Activated gamma-delta T cell (primary cell): ENCODE results near the gene MYLK.
"Not testable (repeated sequence)": the region's sequence is repeated elsewhere in the genome, so short reads cannot be mapped to it uniquely, and the experiment has no call there.

Experiments used
- DNase-seq: peaks from one replicate; lab custom pipeline; 2025; lab: John Stamatoyannopoulos, UW

The MYLK gene

DNA sequence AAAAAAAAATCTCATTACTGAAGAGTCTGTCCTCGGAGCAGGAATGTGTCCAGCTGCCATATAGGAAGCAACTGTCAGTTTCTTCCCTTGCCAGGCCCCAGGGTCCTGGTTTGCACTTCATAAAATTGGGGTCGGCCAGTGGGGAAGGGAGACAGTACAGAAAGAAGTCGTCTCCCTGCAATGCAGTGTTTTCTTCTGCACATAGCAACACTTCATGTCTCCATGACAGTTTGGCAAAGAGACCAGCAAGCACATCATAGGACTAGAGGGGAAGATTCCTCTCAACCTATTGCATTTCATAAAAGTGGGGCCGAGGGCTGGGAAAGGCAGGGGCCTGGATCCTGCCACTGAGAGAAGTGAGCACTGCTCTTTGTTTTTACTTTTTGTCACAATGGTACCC lies 161.1 kb downstream of the MYLK start:
- DNase-seq, result no peak

- DNase-seq, result no peak
These were observed 161.7 kb downstream of the MYLK start for GRCh38 chr3:123722456-123722855.

GRCh38 chr3:123722021-123722420 lies 162.1 kb downstream of the MYLK start:
- no peak for DNase-seq

GRCh38 chr3:123721095-123721689 lies 162.9 kb downstream of the MYLK start:
- not testable (repeated sequence) for DNase-seq

DNA sequence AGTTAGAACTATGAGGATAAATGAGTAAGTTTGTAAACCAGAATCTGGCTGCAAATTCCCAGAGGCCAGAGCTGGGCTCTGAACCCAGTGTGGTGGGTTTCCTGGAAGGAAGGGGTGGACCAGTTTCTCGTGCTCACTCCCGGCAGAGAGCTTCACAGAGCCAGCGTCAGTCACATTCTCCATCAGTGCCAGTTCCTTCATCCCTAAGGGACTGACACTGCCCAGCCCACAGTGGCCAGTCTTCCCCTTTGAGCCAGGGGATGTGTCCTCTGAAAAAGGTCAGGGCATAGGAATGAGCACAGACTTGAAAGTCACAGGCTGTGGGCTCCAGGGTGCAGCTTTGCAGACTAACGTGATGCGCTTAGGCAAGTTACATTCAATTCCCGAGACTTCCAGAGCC lies 163.5 kb downstream of the MYLK start:
- no peak for DNase-seq

DNA sequence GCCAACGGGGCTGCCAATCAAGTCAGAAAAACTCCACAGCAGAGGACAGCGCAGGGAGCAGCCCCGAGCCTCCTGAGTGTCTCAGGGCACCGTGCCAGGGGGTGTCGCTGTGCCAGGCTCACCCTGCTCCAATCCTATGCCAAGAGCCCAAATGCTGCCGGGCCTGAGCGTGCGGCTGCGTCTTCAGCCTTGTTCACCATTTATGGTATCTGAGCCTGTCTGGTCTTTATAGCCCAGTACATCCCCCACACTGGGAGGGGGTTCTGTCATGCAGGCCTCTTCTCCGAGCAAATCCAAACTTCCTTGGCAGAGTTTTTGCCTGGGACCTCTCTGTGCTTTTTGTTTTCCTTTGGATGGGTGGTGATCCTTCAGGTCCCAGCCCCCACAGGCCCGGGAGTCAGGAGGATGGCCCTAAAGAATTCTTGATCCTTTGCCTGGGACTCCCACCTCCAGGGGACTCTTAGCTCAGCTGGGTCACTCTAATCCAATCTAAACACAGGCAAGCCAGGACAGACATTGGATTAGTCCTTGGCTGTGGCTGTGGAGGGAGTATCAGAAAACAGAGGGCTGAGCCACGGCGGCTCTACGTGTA lies 164.2 kb downstream of the MYLK start:
- no peak for DNase-seq

DNA sequence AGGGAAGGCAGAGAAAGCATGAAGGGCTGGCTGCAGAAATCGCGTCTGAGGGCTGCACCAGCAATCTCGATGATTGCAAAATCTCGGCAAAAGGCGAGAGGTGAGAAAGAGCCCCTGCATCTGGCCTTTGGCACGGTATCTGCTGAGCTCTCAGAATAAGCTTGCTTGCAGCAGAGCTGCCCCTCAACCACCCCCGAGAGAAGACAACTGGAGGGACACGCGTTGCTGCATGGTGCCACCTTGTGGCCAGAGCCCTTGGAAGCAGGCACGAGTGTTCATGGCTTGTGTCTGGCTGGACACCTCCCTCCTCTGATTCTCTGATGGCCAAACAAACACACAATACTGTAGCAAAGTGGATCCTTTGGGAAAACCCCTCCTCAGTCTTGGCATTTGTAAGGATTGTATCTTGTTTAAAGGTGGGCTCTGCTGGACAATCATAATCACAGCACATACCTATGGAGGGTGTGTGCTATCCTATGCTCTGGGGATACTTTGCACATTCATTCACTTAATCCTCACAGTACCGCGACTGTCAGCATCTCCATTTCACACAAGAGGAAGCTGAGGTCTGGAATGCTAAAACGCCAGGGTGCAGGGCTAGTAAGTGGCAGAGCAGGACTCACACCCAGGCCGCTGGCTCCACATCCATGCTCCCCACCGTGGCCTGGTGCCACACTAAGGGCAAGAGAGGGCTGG lies 164.9 kb downstream of the MYLK start:
- DNase-seq, result not testable (repeated sequence)

DNA sequence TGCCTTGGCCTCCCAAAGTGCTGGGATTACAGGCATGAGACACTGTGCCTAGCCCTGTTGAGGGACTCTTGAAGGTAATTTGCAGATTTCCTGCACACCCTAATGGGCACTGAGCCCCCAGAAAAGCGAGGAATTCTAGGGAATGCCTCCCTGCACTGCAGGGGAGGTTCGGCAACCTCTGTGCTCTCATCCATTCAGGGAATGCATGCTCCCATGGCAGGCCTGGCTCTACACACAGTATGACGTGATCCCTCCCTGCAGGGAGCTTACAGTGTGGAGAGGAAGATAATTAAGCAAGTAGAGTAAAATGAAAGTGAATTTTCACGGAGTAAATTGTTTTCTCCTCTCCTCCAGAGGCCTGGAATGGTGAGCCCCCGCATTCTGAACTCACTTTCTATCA lies 166.0 kb downstream of the MYLK start:
- DNase-seq, result no peak

GRCh38 chr3:123717451-123717850 lies 166.7 kb downstream of the MYLK start:
- DNase-seq, result not testable (repeated sequence)

- DNase-seq, result no peak
These were observed 167.7 kb downstream of the MYLK start for GRCh38 chr3:123716411-123716810.

DNA sequence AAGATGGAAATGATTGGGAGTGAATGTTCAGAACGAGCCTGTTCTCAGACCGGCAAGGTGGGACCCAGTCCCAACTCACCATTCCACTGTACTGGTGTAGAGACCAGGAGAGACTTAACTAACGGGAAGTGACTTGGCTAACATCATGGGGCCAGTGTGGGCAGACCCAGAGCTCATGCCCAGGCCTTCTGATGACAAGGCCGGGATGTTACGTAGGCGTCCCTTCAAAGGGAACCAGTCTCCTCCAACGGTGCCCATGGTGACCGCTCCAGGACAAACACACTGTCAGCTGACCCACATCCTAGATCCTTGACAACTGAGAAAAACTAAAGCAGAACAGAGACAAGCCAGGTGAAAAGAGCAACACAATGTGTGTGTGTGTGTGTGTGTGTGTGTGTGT lies 170.9 kb downstream of the MYLK start:
- DNase-seq, result no peak

DNA sequence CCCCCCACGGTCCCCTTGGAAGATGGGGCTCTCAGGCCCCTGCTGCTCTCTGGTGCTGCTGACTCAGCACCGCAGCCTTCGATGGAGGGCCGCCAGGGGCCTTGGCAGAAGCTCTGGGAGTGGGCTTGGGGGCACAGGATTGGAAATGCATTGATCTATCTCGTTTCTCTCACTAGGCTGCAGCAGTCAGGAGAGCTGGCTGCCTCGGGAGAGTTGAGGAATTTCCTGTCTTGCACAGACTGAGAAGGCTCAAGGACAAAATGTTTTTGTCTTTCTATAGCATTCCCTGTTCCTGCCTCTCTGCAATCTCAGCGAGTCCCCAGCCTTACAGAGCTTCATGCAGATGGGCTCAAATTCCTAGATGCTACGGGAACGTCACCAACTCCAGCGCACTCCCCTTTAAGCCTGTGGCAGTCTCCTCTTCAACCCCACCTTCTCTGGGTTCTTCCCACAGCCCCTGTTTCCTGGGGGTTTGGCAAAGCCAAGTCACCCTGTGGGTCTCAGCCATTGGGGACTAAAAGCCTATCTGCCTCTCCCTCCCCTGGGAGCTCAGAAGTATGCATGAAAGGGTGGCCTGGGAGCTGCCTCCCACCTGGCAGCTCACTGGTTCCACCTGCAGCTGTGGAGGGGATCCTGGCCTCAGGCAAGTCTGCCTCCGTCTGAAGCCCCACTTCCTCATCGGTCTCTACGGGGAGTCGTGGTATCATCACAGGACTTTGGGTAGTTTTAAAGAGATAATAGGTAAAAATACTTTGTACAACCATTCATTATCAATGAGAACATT lies 171.9 kb downstream of the MYLK start:
- no peak for DNase-seq

DNA sequence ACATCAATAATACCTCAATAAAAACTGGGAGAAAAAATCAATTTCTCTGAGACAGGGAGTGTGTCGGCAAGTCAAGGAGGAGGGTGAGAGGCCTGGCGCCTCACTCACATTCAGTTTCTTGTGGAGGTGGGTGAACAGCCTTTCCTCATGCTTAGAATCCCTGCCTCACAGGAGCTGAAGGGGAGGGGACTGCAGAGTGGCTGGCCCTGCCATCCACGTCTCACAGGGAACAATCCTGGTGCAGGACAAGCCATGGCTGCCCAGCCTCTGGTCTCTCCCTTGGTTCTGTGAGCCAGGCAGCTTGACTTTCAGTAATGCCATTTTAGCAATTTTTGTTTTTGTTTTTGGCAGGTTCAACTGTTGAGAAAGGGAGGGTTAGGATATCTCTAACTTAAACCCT lies 172.8 kb downstream of the MYLK start:
- no peak for DNase-seq

DNA sequence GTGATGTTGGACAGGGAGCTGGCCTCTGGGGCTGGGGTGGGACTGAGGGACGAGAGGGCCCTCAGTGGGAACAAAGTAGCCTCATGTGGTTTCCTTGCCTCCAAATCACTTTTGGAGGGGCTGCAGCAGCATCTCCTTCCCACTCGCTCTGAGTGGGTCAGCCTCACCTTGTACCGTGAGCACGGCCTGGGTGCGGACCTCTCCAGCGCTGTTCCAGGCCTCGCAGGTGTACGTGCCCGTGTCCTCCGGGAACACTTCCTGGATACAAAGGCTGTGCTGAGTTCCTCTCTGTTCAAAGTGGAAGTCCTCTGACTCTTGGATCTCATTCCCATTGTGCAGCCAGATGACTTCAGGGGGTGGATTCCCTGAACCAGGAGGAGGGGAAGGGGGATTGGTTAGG lies 175.6 kb downstream of the MYLK start:
- no peak for DNase-seq

DNA sequence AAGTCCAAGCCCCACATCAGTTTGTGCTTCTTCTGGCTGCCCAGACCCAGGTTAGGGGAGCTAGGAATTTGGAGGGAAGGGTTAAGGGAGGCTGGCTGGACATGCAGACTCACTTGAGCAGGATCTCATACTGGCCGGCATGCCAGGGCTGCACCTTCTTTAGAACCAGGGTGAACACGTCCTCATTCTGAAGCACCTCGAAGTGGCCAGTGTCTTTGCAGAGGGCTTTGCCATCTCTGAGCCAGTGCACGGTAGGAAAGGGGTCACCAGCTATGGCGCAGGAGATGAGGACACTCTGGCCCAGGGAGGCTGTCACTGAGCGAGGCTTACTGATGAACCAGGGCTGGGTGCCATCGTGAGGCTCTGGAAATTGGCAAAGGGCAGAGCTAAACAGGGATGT lies 176.5 kb downstream of the MYLK start:
- not testable (repeated sequence) for DNase-seq

- no peak for DNase-seq
These were observed 177.3 kb downstream of the MYLK start for GRCh38 chr3:123706871-123707270.

DNA sequence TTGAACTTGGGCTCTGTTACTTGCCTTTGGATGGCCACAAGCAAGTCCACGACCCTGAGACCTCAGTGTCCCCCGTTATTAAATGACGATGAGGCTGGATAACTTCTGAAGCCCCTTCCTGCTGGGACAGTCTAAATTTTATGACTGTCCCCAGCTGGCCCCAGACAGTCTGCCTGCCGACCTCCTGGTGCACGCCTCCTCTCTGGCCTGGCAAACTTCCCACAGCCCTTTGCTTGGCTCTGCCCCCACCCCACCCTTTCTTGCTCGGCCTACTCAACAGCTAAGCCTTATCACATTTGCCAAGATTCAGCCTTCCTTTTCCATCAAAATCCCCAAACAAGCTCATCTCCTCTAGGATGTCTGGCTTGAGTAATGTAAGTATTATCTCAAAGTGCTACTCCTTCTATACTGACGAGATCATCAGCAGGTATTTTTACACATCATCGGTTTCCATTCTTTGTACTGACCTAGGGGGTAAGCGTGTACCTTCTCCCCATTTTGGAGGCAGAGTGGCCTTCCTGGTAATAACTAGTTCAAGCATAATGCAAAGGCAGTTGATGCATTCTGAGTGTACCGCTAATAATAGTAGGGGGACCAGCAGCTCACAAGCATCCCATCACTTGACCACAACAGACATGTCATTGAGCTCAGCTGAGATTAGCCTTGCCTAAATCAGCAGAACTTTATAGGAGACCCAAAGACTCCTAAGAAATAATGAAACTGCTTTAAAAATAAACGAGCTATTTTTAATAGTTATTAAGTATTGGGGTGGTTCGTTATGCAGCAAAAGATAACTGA lies 178.4 kb downstream of the MYLK start:
- no peak for DNase-seq

DNA sequence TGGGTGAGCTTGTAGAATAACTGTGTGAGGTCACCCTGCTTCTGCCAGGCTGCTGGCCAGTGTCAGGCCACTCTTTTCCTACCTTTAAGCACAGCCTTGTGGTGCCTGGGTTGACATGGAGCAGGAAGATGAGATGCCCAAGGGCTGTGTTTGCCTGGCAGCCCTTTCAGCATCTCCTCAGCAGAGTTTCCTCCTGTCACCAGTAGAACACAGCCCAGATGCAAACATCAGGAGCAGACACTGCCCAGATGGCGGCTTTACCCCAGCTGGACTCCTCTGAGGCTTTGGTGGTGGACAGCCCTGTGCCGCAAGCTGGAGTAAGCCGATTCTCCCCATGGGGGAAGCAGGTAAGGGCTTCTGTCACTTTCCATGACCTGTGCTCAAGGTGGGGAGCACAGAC lies 180.5 kb downstream of the MYLK start:
- not testable (repeated sequence) for DNase-seq

- no peak for DNase-seq
These were observed 181.4 kb downstream of the MYLK start for GRCh38 chr3:123702720-123703119.

DNA sequence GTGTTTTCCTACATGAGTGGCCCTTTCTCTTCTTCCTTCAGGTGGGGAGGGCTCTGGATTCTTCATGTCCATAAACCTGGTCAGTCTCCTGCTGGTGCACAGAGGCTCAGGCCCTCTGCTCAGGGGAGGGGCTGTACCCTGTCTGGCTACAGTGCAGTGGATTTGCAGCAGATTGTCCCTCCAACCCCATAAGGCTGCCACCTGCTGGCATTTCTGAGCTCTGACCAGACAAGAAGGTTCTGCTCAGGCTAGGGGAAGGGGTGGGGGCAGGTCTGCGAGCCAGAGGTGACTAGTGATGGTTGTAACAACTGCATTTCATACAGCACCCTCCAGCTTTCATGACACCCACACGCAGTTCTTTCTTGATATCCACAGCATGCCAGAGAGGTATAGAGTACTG lies 182.1 kb downstream of the MYLK start:
- not testable (repeated sequence) for DNase-seq

DNA sequence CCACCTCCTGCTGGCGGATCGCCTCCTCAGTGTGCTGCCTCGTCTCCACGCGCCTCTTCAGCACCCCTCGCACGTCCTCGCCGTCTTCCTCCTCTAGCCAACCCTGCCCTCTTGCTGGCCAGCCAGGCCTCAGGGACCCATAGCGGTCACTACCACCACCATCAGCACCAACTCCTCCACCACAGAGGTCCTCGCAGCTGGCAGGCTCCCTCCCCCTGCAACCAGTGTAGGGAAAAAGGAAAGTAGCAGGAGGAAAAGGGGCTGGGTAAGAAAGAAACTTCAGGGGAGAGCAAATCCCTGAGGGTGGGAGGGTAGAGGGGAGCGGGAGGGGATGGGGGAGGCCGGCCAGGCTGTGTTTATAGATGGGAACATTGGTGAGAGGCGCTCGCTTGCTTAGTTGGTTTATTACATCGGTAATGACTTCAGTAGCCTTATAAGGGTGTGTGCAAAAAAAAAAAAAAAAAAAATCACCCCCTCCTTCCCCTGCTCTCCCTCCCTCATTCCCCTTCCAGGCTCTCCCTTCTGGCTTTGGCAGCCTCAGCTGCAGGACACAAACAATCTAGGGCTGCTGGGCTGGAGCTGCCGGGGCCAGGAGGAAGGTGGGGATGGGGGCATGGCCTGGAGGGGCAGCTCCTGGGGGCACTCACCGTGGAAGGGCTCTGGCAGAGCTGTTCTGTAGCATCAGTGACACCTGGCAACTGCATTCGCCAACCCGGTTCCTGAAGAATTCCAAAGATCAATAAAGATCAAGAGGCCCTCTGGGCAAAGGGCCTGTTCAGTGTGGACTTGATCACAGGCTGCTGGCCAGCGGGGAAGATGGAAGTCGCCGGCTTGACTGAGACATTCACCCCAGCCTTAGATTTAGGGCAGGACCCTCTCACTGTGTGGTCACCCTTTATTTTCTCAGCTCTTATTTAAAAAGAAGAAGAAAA lies 183.1 kb downstream of the MYLK start:
- DNase-seq, result no peak
